ENCODE measurements around the gene CEP43.

DNA sequence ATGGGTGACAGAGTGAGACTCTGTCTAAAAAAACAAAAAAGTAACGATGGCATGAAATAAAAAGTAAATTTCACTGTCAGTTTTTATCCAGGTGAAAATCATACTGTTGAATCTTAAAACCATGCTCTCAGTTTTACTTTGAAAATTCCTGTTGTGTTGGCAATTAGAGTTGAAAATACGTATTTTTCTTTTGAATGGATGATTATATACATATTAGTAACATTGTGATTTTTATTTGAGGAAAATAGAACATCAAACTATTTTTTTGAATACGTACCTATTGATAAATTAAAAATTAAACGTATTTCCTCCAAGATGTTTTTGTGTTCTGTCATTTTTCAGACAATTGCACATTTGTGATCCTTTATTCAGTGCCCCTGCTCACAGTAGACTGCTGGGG lies 14.7 kb downstream of the CEP43 start:
- TF ChIP-seq, protein P1, sequence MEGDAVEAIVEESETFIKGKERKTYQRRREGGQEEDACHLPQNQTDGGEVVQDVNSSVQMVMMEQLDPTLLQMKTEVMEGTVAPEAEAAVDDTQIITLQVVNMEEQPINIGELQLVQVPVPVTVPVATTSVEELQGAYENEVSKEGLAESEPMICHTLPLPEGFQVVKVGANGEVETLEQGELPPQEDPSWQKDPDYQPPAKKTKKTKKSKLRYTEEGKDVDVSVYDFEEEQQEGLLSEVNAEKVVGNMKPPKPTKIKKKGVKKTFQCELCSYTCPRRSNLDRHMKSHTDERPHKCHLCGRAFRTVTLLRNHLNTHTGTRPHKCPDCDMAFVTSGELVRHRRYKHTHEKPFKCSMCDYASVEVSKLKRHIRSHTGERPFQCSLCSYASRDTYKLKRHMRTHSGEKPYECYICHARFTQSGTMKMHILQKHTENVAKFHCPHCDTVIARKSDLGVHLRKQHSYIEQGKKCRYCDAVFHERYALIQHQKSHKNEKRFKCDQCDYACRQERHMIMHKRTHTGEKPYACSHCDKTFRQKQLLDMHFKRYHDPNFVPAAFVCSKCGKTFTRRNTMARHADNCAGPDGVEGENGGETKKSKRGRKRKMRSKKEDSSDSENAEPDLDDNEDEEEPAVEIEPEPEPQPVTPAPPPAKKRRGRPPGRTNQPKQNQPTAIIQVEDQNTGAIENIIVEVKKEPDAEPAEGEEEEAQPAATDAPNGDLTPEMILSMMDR (IDR thresholded peaks at IDR 0.05), result no peak
- TF ChIP-seq POLR2A (IDR thresholded peaks at IDR 0.05), result no peak
